ENCODE data around the gene TRPV4. TPM values are rescaled to one million over a fixed set of nuclear protein-coding genes. Genes with fewer than 3 reads are reported as not detected.

Gene TRPV4
- total RNA-seq, 2 experiments from 2014 or later = 2.1 TPM; not detected in 1

- H4K20me1 ChIP-seq (ENCODE audit: insufficient read depth, low read length) = no peaks in the 10 kb centered on the region; the same call in 1 of the 2 replicates
- no peak overlapping the region for H3K4me2 ChIP-seq (ENCODE audit: low read length)
- no peak overlapping the region for H3K4me3 ChIP-seq (ENCODE audit: low read depth, low read length, poor library complexity, severe bottlenecking)
- BruUV-seq (replicated peaks) = no TSS peak
- intact Hi-C loops (cut with micrococcal nuclease; ENCODE audit: unreplicated experiment) = no loop called here
- ChIA-PET POLR2A (interaction anchor here (0.7 to 1.1 kb wide), 2 partner anchors 230 to 475 kb away, joined by 3 read pairs; no protein-coding TSS in a partner anchor), CTCF (ENCODE audit: unreplicated experiment) (no interaction called here)
- no peak overlapping the region for H2AFZ ChIP-seq (ENCODE audit: low read length)
- no peaks in the 10 kb centered on the region for H3K9me2 ChIP-seq (ENCODE audit: insufficient read depth, low read length)
- TF ChIP-seq EZH2phosphoT487 (IDR thresholded peaks at IDR 0.05; ENCODE audit: borderline replicate concordance, low read depth, low read length) (no peak), CTCF (conservative IDR thresholded peaks at IDR 0.05; ENCODE audit: low read length) (no peak)
- DNase-seq (ENCODE audit: low spot score) = no peak
- no peaks in the 10 kb centered on the region for H3K9me3 ChIP-seq (ENCODE audit: low read length)
- H3K4me1 ChIP-seq (ENCODE audit: insufficient read depth, low read length, poor library complexity, severe bottlenecking) = peaks cover 29% of the 10 kb centered on the region
- H3K36me3 ChIP-seq (ENCODE audit: insufficient read depth, low read length) = 0 out of 2 replicates have a peak, but pooled peaks cover 7% of the 10 kb centered on the region
- H3K79me2 ChIP-seq (ENCODE audit: insufficient read depth, low read depth, low read length) = no peaks in the 10 kb centered on the region; the same call in 1 of the 2 replicates
- no peak overlapping the region for H3K27ac ChIP-seq (ENCODE audit: low read depth, low read length, poor library complexity, severe bottlenecking)
Observed at GRCh38 chr12:109875572-109876131, 42.5 kb upstream of the TRPV4 start.

DNA sequence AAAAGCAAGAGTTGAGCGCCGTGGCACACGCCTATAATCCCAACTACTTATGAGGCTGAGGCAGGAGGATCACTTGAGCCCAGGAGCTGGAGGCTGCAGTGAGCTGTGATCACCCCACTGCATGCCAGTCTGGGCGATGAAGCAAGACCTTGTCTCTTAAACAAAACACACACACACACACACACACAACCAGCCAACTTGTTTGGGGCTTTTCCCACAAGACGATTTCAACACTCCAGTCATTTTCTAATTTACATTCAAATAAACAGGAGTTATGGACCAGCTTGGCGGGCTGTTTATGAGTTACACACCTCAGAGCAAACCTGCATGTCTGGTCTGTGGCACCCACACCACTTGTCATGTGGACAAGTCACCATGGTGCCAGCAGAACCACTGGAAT, 40.5 kb upstream of the TRPV4 start:
- no peak overlapping the region for H3K4me2 ChIP-seq (ENCODE audit: low read length)
- H3K9me3 ChIP-seq (ENCODE audit: low read length) = no peaks in the 10 kb centered on the region
- H3K9me2 ChIP-seq (ENCODE audit: insufficient read depth, low read length) = no peaks in the 10 kb centered on the region
- ChIA-PET CTCF (ENCODE audit: unreplicated experiment) (no interaction called here), POLR2A (interaction anchor here (0.6 to 0.7 kb wide), 5 partner anchors 68 to 1807 kb away, joined by 3 to 6 read pairs (median 4); no protein-coding TSS in a partner anchor)
- BruUV-seq (replicated peaks) = no TSS peak
- TF ChIP-seq CTCF (conservative IDR thresholded peaks at IDR 0.05; ENCODE audit: low read length) (no peak), EZH2phosphoT487 (IDR thresholded peaks at IDR 0.05; ENCODE audit: borderline replicate concordance, low read depth, low read length) (no peak)
- DNase-seq (ENCODE audit: low spot score) = no peak
- H3K4me1 ChIP-seq (ENCODE audit: insufficient read depth, low read length, poor library complexity, severe bottlenecking) = peaks cover 17% of the 10 kb centered on the region
- no peak overlapping the region for H3K27ac ChIP-seq (ENCODE audit: low read depth, low read length, poor library complexity, severe bottlenecking)
- H3K4me3 ChIP-seq (ENCODE audit: low read depth, low read length, poor library complexity, severe bottlenecking) = no peak overlapping the region
- 0 out of 2 replicates have a peak, but pooled peaks cover 7% of the 10 kb centered on the region for H3K36me3 ChIP-seq (ENCODE audit: insufficient read depth, low read length)
- H3K79me2 ChIP-seq (ENCODE audit: insufficient read depth, low read depth, low read length) = no peaks in the 10 kb centered on the region
- no peak overlapping the region for H2AFZ ChIP-seq (ENCODE audit: low read length)
- no peaks in the 10 kb centered on the region; the same call in 1 of the 2 replicates for H4K20me1 ChIP-seq (ENCODE audit: insufficient read depth, low read length)
- intact Hi-C loops (cut with micrococcal nuclease; ENCODE audit: unreplicated experiment) = no loop called here

DNA sequence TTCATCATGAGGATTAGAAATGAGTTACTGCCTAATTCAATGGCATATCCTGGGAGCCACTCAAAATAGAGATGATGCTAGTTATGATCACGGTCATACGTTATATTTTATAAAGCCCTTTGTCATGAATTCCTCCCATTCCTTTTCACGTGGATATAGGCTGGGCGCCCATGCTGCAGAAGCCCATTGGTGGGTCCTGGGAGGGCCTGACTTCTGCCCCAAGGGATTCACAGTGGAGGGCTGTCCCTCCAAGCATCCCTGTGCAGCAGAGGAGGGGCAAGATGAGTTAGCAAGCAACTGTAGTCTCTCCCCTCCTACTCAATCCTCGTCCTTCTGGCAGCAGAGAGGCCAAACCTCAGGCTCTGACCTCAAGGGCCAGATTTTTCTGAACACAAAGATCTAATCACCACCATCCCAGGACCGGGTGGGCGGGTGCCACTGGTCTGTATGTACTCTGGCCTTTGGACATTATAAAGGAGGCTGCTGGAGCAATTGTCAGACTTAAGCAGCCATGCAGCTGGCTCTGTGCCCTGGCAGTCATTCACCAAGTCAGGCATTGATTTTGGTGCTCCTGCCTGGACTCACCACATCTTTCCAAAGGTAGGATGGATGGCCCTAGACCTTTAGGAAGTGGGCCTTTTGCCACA, 38.6 kb upstream of the TRPV4 start:
- CTCF ChIA-PET (ENCODE audit: unreplicated experiment) = no interaction called here
- no peak overlapping the region for H2AFZ ChIP-seq (ENCODE audit: low read length)
- no peaks in the 10 kb centered on the region for H3K9me2 ChIP-seq (ENCODE audit: insufficient read depth, low read length)
- intact Hi-C loops (cut with micrococcal nuclease; ENCODE audit: unreplicated experiment) = no loop called here
- TF ChIP-seq CTCF (conservative IDR thresholded peaks at IDR 0.05; ENCODE audit: low read length) = no peak
- no peak for TF ChIP-seq EZH2phosphoT487 (IDR thresholded peaks at IDR 0.05; ENCODE audit: borderline replicate concordance, low read depth, low read length)
- POLR2A ChIA-PET = no interaction called here
- H3K79me2 ChIP-seq (ENCODE audit: insufficient read depth, low read depth, low read length) = no peaks in the 10 kb centered on the region
- BruUV-seq (replicated peaks) = no TSS peak
- H3K4me2 ChIP-seq (ENCODE audit: low read length) = no peak overlapping the region
- H3K4me1 ChIP-seq (ENCODE audit: insufficient read depth, low read length, poor library complexity, severe bottlenecking) = peaks cover 15% of the 10 kb centered on the region
- 0 out of 2 replicates have a peak, but pooled peaks cover 7% of the 10 kb centered on the region for H3K36me3 ChIP-seq (ENCODE audit: insufficient read depth, low read length)
- no peak overlapping the region for H3K4me3 ChIP-seq (ENCODE audit: low read depth, low read length, poor library complexity, severe bottlenecking)
- H4K20me1 ChIP-seq (ENCODE audit: insufficient read depth, low read length) = no peaks in the 10 kb centered on the region
- H3K27ac ChIP-seq (ENCODE audit: low read depth, low read length, poor library complexity, severe bottlenecking) = no peak overlapping the region
- no peak for DNase-seq (ENCODE audit: low spot score)
- no peaks in the 10 kb centered on the region for H3K9me3 ChIP-seq (ENCODE audit: low read length)

Measured in OCI-LY7 (cell line).